ENCODE results near the gene NFYB. TPM values are rescaled to one million over a fixed set of nuclear protein-coding genes. Genes with fewer than 3 reads are reported as not detected.

NFYB gene
- total and polyA plus RNA-seq, 2 donors (not counting 1 experiment from before 2014, with no cell fraction given), result 11.7 to 27.2 TPM

DNA sequence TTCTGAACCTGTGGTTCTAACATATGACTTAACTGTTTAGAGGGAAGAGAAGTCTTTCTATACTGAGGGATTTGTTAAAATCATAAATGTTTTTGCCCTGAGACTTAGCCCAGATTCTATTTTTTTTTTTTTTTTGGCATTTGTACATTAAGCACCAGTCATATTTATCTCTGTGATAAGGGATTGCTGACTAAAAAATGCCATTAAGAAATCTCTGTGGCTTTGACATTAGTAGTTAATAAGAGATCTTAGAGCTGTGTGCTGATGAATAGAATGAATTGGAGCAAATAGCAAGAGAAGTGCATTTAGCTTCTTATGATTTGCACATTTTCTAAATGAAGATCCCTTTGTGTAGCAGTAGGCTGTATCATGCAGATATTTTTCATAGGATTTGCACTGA, 32.5 kb downstream of the NFYB start:
- Histone ChIP-seq H3K4me1 (ENCODE audit: control insufficient read depth in 2 of 2, insufficient read depth in 2 of 2, low read length in 2 of 2) (peaks cover 6 to 8% of the 10 kb centered on the region in 2 donors), H2AFZ (ENCODE audit: insufficient read depth, low read depth, low read length, poor library complexity, severe bottlenecking) (no peak overlapping the region), H4K20me1 (ENCODE audit: control insufficient read depth, insufficient read depth, low read length, poor library complexity, severe bottlenecking) (no peaks in the 10 kb centered on the region), H3K36me3 (replicated peaks in 1 of 2; ENCODE audit: control extremely low read depth in 1 of 2, control insufficient read depth in 1 of 2, extremely low read depth in 1 of 2, insufficient read depth in 2 of 2, low read length in 1 of 2) (peaks cover 6% of the 10 kb centered on the region in 2 experiments), H3K27ac (ENCODE audit: low read length in 2 of 2) (no peak overlapping the region), H3K9me3 (ENCODE audit: control extremely low read depth in 1 of 3, control insufficient read depth in 2 of 3, insufficient read depth in 1 of 3, low read length in 2 of 3) (no peaks in the 10 kb centered on the region), H3K9ac (ENCODE audit: low read length) (no peak overlapping the region), H3K27me3 (replicated peaks in 1 of 4; ENCODE audit: control extremely low read depth in 1 of 4, control insufficient read depth in 3 of 4, insufficient read depth in 4 of 4, low read length in 3 of 4) (no peaks in the 10 kb centered on the region), H3K79me2 (ENCODE audit: control insufficient read depth, insufficient read depth, low read length) (no peaks in the 10 kb centered on the region), H3K4me3 (ENCODE audit: control extremely low read depth in 1 of 5, extremely low read depth in 1 of 5, insufficient read depth in 1 of 5, low read depth in 2 of 5, low read length in 4 of 5) (no peak overlapping the region), H3K4me2 (replicated peaks; ENCODE audit: low read depth, low read length, poor library complexity, severe bottlenecking) (no peak overlapping the region)
- Mint-ChIP-seq H3K4me3 (no peak overlapping the region), H3K27me3 (no peaks in the 10 kb centered on the region), H3K27ac (no peak overlapping the region), H3K4me1 (peaks cover 8% of the 10 kb centered on the region), H3K9me3 (ENCODE audit: insufficient read depth) (no peaks in the 10 kb centered on the region)
- TF ChIP-seq EZH2 (IDR thresholded peaks at IDR 0.05; ENCODE audit: borderline replicate concordance, insufficient read depth, low read depth, low read length, poor library complexity, severe bottlenecking), result no peak
- no peak for TF ChIP-seq CTCF (IDR thresholded peaks at IDR 0.05)
- intact Hi-C loops (cut with micrococcal nuclease), result loop anchor here (10.0 kb wide), 1 partner anchor 531 kb away; no protein-coding TSS in a partner anchor
- CTCF ChIA-PET, result interaction anchor here (1.2 to 1.4 kb wide), 3 partner anchors 48 to 334 kb away, joined by 3 to 5 read pairs (median 3); no protein-coding TSS in a partner anchor
- DNase-seq (no peak), ATAC-seq (ENCODE audit: low read depth) (no peak)
- POLR2A ChIA-PET, result no interaction called here

DNA sequence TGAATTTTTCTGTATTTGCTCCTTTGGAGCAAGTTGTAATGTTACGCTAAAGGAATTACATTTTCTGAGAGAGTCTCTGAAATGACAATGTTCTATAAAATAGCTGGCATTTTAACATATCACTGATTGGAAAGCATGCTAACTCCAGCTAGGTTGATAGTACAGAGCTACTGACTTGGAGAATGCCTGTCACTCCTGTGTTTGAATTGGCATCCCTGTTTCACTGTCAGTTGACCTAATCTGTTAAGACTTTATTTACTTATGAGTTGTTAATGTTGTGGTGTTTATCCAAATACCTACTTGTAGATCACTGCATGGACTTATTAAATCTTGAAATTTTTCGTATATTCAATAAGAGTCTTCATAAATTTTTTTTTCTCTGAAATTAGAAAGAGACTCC, 40.1 kb downstream of the NFYB start:
- Mint-ChIP-seq H3K27ac (no peak overlapping the region), H3K4me3 (no peak overlapping the region), H3K4me1 (no peaks in the 10 kb centered on the region), H3K9me3 (ENCODE audit: insufficient read depth) (no peaks in the 10 kb centered on the region), H3K27me3 (no peaks in the 10 kb centered on the region)
- H3K79me2 ChIP-seq (ENCODE audit: control insufficient read depth, insufficient read depth, low read length), result no peaks in the 10 kb centered on the region
- CTCF ChIA-PET, result interaction anchor here (1.2 to 2.1 kb wide), 4 partner anchors 8 to 40 kb away, joined by 4 to 8 read pairs (median 4); no protein-coding TSS in a partner anchor
- H3K4me3 ChIP-seq (ENCODE audit: control extremely low read depth in 1 of 5, extremely low read depth in 1 of 5, insufficient read depth in 1 of 5, low read depth in 2 of 5, low read length in 4 of 5), result no peak overlapping the region
- H3K27ac ChIP-seq (ENCODE audit: low read length in 2 of 2), result no peak overlapping the region
- POLR2A ChIA-PET, result no interaction called here
- H3K27me3 ChIP-seq (replicated peaks in 1 of 4; ENCODE audit: control extremely low read depth in 1 of 4, control insufficient read depth in 3 of 4, insufficient read depth in 4 of 4, low read length in 3 of 4), result no peaks in the 10 kb centered on the region
- no peak overlapping the region for H3K4me2 ChIP-seq (replicated peaks; ENCODE audit: low read depth, low read length, poor library complexity, severe bottlenecking)
- DNase-seq, result no peak
- intact Hi-C loops (cut with micrococcal nuclease), result no loop called here
- no peaks in the 10 kb centered on the region for H3K4me1 ChIP-seq (ENCODE audit: control insufficient read depth in 2 of 2, insufficient read depth in 2 of 2, low read length in 2 of 2)
- H4K20me1 ChIP-seq (ENCODE audit: control insufficient read depth, insufficient read depth, low read length, poor library complexity, severe bottlenecking), result no peaks in the 10 kb centered on the region
- TF ChIP-seq CTCF (IDR thresholded peaks at IDR 0.05), result no peak
- TF ChIP-seq EZH2 (IDR thresholded peaks at IDR 0.05; ENCODE audit: borderline replicate concordance, insufficient read depth, low read depth, low read length, poor library complexity, severe bottlenecking), result no peak
- ATAC-seq (ENCODE audit: low read depth), result no peak
- H3K9ac ChIP-seq (ENCODE audit: low read length), result no peak overlapping the region
- no peak overlapping the region for H2AFZ ChIP-seq (ENCODE audit: insufficient read depth, low read depth, low read length, poor library complexity, severe bottlenecking)
- peaks cover 25 to 43% of the 10 kb centered on the region in 2 experiments for H3K36me3 ChIP-seq (replicated peaks in 1 of 2; ENCODE audit: control extremely low read depth in 1 of 2, control insufficient read depth in 1 of 2, extremely low read depth in 1 of 2, insufficient read depth in 2 of 2, low read length in 1 of 2)
- WGBS (ENCODE audit: insufficient coverage), result no CpG with 5 or more reads among the region's 2 CpGs
- no peaks in the 10 kb centered on the region for H3K9me3 ChIP-seq (ENCODE audit: control extremely low read depth in 1 of 3, control insufficient read depth in 2 of 3, insufficient read depth in 1 of 3, low read length in 2 of 3)

Data from B cell (primary cell).